ENCODE measurements around the gene NOP53.

- TF ChIP-seq ZNF18 (tag by site-specific recombination; IDR thresholded peaks at IDR 0.05) (no peak), CTCF (tag by site-specific recombination; IDR thresholded peaks at IDR 0.05) (no peak)
- TF ChIP-seq, protein P1, sequence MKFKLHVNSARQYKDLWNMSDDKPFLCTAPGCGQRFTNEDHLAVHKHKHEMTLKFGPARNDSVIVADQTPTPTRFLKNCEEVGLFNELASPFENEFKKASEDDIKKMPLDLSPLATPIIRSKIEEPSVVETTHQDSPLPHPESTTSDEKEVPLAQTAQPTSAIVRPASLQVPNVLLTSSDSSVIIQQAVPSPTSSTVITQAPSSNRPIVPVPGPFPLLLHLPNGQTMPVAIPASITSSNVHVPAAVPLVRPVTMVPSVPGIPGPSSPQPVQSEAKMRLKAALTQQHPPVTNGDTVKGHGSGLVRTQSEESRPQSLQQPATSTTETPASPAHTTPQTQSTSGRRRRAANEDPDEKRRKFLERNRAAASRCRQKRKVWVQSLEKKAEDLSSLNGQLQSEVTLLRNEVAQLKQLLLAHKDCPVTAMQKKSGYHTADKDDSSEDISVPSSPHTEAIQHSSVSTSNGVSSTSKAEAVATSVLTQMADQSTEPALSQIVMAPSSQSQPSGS (tag by site-specific recombination; IDR thresholded peaks at IDR 0.05; ENCODE audit: low read depth) = no peak
These were observed 31.0 kb upstream of the NOP53 start for GRCh38 chr19:47714339-47714738.
